HG03025 (cell line): ENCODE measurements around the gene MIEF1.
"Not testable (repeated sequence)": the region's sequence is repeated elsewhere in the genome, so short reads cannot be mapped to it uniquely, and the experiment has no call there.

ENCODE experiments used
- ATAC-seq: cut with Tn5 transposase; IDR thresholded peaks from one replicate; pipeline ENCODE4 v1.9.1; 2021; ENCODE audit warnings: mild to moderate bottlenecking, moderate library complexity; ENCODE audit not compliant: unreplicated experiment, low FRiP score

MIEF1 gene

GRCh38 chr22:39489094-39490068 is 12.7 kb upstream of the MIEF1 start:
- no peak for ATAC-seq

DNA sequence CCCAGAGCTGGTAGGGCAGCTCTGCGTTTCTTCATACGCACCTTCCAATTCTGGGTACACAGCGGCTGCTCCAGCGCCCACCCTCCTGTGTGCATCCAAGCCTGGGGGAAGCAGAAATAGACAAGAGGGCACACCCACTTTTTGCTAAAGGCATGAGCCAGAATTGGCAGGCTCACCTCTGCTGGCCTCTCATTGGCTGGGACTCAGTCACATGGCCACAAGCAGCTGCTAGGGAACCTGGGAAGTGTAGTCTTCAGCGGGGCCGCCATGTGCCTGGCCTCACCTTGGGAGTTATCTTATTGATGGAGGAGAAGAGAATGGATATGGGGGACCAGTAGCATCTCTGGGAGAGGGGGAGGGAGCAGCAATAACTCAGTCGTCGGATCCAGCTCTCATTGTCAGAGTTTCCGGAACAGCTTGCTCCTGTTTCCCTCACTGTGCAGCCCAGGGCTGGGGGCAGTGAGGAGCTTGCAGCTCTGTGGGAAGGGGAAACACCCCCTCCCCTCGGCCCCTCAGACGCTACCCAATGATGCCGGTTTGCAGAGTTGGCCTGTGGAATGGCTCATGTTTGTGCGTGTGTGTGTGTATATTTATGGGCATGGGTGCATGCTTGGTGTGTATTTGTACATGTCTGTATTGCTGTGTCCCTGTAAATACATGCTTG is 11.8 kb upstream of the MIEF1 start:
- ATAC-seq, result peak; percentile 70

DNA sequence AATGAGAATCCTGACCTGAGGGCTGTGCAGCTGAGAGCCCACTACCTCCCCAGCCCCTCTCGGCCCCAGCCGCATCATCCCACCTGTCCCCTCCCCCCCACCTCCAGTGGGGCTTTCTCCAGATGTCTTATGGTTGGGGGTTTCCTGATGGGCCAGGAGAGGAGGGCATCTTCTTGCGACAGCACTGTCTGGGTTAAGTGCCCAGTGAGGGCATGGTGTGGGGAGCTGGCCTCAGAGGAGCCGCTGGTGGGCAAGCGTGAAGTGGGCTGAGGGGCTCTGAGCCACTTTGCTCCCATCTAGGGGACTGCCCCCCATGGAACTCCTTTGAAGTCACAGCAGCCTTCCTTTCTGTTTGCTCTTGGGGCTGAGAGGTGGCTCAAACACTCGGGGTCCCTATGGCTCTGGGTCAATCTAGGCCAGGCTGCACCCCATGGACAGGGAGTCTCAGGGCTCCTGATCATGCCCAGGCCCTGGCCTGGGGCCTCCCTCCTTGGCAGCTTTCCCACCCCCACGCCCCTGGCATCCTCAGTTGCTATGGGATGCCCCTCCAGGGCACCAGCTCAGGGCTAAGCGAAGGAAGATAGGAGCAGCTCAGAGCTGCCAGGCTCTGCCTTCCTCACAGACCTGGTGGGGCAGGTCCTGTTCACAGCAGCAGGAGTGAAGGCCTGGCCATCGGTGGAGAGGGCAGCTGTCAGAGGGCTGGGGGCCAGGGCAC is 11.0 kb upstream of the MIEF1 start:
- ATAC-seq, result no peak

DNA sequence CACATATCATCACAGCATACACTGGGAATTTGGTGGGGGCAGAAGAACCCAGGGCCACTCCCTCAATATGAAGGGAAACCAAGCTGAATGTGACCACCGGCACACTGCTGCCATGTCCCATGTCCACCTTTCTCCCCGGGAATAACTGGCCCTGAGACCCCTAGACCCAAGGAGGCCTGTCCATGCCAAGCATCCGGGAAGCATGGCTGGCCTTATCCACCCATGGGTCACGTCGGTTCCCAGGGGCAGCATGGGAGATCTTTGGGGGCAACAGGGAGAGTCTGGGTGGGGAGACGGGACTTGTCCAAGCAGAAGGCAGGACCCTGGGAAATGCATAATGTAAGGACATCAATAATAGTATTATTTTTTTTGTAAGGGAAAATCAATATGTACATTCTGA is 10.4 kb upstream of the MIEF1 start:
- no peak for ATAC-seq

DNA sequence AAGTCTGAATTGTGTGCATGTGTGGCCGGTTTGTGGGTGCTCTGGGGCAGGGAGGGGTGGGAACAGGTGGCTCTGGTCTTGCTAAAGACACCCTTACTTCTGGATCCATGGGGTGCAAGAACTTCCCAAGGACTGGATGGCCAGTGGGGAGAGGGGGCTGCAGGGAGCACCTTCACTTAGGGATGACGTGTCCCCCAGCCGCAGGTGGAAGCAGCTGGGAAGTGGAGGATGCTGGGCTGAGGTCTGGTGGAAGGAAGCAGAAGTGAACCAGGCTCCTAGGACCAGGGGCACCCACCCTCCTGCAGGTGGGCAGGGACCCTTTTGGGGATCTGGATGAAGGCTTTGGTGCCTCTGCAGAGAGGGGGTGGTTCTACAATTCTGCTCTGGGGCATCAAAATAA is 9.9 kb upstream of the MIEF1 start:
- ATAC-seq, result no peak

DNA sequence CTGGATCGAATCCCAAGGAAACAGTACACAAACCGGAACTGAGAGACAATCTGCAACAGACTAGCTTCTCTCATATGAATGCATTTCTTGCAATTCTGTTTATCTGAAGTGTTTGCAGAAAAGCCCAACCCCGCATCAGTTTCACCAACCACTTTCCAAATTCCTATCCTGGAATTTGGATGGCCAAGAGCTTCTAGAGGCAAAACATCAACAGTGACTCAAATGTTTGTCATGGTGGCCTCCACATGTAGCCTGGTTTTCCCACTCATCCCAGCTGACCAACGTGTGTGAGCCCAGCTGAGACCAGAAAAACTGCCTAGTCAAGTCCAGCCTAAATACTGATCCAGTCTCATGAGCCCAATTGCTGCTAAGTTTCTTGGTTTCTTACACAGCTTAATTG is 8.3 kb upstream of the MIEF1 start:
- no peak for ATAC-seq

GRCh38 chr22:39494471-39495120 is 7.5 kb upstream of the MIEF1 start:
- no peak for ATAC-seq

DNA sequence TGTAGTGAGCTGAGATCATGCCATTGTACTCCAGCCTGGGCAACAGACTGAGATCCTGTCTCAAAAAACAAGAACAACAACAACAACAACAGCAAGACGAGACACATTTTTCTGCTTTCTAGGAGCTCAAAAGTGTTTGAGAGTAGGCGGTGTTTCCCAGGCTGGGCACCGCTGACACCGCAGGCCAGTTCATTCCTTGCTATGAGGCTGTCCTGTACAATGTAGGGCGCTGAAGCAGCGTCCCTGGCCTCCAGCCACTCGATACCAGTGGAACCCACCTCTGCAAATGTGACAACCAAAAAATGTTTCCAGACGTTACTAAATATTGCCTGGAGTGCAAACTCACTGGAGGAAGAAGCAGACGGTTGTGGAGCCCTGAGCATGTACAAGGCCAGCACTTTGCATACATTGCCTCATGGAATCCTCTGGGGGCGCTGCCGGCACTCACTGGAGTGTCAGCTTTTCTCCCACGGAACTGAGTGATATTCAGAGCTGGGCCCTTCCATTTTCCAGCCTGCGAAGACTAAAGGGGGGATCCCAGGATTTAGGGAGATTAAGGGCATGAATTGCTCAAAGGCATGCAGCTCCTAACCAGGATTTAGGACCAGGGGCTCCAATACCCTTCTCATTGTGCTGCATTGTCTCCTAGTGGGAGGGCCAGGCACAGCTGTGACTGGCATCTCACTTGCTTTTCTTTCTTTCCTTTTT is 5.8 kb upstream of the MIEF1 start:
- no peak for ATAC-seq

GRCh38 chr22:39497429-39497828 is 4.7 kb upstream of the MIEF1 start:
- no peak for ATAC-seq

GRCh38 chr22:39498368-39498767 is 3.7 kb upstream of the MIEF1 start:
- no peak for ATAC-seq

DNA sequence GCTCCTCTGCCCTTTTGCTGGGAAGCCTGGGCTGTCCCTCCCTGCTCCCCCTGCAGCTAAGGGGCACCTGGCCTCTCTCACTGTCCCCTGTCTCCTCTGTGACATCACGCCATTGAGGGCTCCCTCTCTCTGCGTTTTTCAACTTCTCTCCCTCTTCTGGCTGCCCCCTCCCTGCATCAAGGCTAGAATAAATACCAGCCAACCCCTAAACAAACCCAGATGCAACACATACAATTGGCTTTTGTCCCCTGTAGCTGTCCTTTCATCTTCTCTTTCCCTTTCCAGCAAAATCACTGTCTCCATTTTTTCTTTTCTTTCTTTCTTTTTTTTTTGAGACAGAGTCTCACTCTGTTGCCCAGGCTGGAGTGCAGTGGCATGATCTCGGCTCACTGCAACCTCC is 3.3 kb upstream of the MIEF1 start:
- no peak for ATAC-seq

- ATAC-seq, result no peak
These were observed 2.0 kb upstream of the MIEF1 start for GRCh38 chr22:39500101-39500500.

- peak; percentile 19 for ATAC-seq
These were observed 414 bp upstream of the MIEF1 start for GRCh38 chr22:39501644-39502108.

DNA sequence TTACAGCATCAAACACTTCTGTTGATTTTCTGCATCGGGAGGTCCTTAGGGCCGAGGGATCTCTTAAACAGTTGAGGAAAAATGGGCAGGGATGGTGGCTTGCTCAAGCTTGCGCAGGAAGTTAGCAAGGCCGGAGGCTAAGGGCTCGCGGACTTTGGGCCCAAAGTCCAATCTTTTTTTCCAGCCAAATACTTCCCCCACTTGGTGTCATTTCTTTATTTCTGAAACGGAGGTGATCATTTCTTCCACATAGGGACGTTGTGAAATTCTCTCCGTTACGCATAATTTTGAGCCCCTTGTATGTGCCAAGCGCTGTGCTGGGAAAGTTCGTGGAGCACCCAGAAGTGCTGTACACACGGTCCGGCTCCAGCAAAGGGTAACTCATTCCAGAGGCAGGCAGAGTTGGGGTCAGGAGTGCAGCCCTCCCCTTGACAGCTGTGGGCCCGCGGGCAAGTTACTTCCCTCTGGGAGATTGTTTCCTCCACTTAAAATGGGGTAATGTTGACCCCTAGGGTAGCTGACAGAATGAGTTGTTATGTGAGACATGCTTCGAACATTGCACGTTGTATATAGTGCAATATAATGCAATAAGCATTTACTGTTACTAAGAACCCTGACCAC is 809 bp downstream of the MIEF1 start:
- ATAC-seq, result peak; percentile 11

DNA sequence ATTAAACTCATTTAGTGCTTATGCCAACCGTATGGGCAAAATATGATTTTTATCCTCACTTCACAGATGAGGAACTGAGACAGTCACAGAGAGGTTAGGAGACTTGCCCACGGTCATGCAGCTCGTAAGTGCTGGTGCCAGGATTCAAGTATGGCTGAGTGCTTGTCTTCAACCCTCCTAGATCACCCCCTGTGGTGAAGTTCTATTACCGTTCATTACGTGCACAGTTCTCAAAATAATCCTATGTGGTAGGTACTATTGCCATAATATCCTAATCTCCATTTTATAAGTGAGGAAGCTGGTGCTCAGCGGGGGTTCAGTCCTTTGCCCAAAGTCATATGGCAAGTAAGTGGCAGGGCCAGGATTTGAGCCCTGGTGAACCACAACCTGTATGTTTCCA is 1.5 kb downstream of the MIEF1 start:
- no peak for ATAC-seq

DNA sequence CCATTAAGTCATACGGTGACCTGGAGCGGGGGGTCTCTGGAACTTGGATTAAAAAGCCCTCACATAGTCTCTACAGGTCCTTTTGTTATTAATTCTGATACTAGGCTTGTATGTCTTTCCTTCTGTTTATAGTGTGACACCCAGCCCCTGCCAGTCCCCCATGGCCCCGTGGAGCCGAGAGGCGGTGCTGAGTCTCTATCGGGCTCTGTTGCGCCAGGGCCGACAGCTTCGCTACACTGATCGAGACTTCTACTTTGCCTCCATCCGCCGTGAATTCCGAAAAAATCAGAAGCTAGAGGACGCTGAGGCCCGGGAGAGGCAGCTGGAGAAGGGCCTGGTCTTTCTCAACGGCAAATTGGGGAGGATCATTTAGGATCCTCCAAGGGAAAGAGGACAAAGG is 2.0 kb downstream of the MIEF1 start:
- no peak for ATAC-seq

GRCh38 chr22:39507021-39507420 is 4.9 kb downstream of the MIEF1 start:
- ATAC-seq, result not testable (repeated sequence)

DNA sequence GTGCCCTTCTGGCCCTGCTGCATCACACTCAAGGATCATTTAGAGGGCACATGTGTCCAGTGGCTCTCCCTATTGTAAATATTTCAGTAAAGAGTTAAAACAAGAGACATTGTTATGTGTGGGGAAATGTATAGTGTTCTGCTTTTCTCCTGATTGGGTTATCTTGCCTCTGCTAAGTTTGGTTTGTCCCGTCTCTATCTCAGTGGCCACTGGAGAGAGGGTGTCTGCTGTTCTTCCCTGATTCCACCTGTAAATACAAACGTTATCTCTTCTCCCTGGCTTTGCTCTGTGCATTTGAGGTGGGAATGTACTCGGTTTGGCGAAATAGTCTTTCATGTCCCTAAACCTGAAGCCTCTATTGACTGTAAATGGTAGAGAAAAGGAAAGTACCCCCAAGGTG is 6.3 kb downstream of the MIEF1 start:
- no peak for ATAC-seq

DNA sequence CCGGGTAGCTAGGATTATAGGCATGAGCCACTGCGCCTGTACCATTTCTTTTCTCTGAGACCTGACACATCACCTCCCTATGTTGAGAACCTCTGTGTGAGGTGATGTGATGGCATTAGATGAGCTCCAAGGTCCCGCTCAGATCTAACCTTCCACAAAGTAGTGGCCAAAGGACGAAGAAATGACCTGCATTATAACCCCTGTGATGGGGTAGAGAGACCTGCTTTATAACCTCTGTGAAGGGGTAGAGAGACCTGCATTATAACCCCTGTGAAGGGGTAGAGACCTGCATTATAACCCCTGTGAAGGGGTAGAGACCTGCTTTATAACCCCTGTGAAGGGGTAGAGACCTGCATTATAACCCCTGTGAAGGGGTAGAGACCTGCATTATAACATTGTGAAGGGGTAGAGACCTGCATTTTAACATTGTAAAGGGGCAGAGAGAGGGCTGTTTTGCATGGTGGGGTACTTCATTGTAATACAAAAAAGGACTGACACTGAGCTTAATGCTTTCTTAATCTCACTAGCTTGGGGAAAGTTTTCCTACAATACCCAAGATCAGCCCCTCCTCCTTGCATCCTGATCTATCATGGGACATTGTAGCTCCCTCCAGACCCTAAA is 8.5 kb downstream of the MIEF1 start:
- ATAC-seq, result no peak
